K562 (cell line): ENCODE measurements around the gene DCST1. TPM values are rescaled to one million over a fixed set of nuclear protein-coding genes. Genes with fewer than 3 reads are reported as not detected.

ENCODE experiments used
- ATF1 ChIP-seq, 2 experiments: fragments of 450-650 bp in 1 of 2; IDR thresholded peaks; 2 replicates each; pipeline ENCODE4 v1.6.1; 2016; ENCODE audit warnings: missing compliant biosample characterization in 1 of 2, missing genetic modification characterization in 1 of 2
- ATF6 ChIP-seq: sonication (generic); formaldehyde crosslinking; IDR thresholded peaks from 2 replicates; pipeline ENCODE4 v1.4.0; 2020; ENCODE audit warnings: mild to moderate bottlenecking, missing genetic modification reagents
- ETV5 ChIP-seq: sonication (generic); formaldehyde crosslinking; IDR thresholded peaks from 2 replicates; pipeline ENCODE4 v1.4.0; 2020; ENCODE audit warnings: low read depth, mild to moderate bottlenecking, missing genetic modification reagents
- FOXM1 ChIP-seq, 2 experiments: fragments of 450-650 bp in 1 of 2; sonication (generic) in 1 of 2; formaldehyde crosslinking in 1 of 2; IDR thresholded peaks; 2 replicates each; pipeline versions ENCODE4 v1.6.1 to v1.9.0; 2017 to 2022; ENCODE audit warnings: low read depth in 2 of 2, mild to moderate bottlenecking in 2 of 2, missing genetic modification reagents in 1 of 2, moderate library complexity in 1 of 2
- FOXP1 ChIP-seq: sonication (generic); formaldehyde crosslinking; IDR thresholded peaks from 2 replicates; pipeline ENCODE4 v1.8.0; 2022; ENCODE audit warnings: mild to moderate bottlenecking, missing genetic modification reagents
- HBP1 ChIP-seq: fragments of 450-650 bp; formaldehyde crosslinking; IDR thresholded peaks from 2 replicates; pipeline ENCODE4 v1.4.0; 2022; ENCODE audit warnings: missing genetic modification characterization
- KLF16 ChIP-seq: IDR thresholded peaks from 2 replicates; pipeline ENCODE4 v1.6.1; 2016; ENCODE audit warnings: antibody characterized with exemption
- LCOR ChIP-seq: sonication (generic); formaldehyde crosslinking; IDR thresholded peaks from 2 replicates; pipeline ENCODE4 v1.8.0; 2022; ENCODE audit warnings: mild to moderate bottlenecking, missing genetic modification reagents
- MNT ChIP-seq, 2 experiments: fragments of 450-650 bp; conservative IDR thresholded peaks; 2 replicates each; pipeline ENCODE4 v1.6.1; 2017; ENCODE audit warnings: mild to moderate bottlenecking in 2 of 2, moderate library complexity in 2 of 2
- NCOR1 ChIP-seq: fragments of 450-650 bp; IDR thresholded peaks from 2 replicates; pipeline ENCODE4 v1.6.1; 2016; ENCODE audit warnings: mild to moderate bottlenecking, moderate library complexity
- OTX1 ChIP-seq: fragments of 450-650 bp; formaldehyde crosslinking; IDR thresholded peaks from 2 replicates; pipeline ENCODE4 v1.4.0; 2022; ENCODE audit warnings: mild to moderate bottlenecking
- PTTG1 ChIP-seq: fragments of 450-650 bp; IDR thresholded peaks from 2 replicates; pipeline ENCODE4 v1.6.1; 2016; ENCODE audit warnings: low read depth, mild to moderate bottlenecking, missing genetic modification characterization, missing compliant biosample characterization
- SMAD2 ChIP-seq: fragments of 150-350 bp; IDR thresholded peaks from 2 replicates; pipeline ENCODE4 v1.6.1; 2014; ENCODE audit warnings: low read depth, mild to moderate bottlenecking, low read length
- SPI1 ChIP-seq: IDR thresholded peaks from 2 replicates; pipeline ENCODE4 v1.6.1; 2011; ENCODE audit warnings: low read depth, low read length, control low read depth, borderline replicate concordance
- TRIM25 ChIP-seq: fragments of 450-650 bp; IDR thresholded peaks from 2 replicates; pipeline ENCODE4 v1.7.0; 2016; ENCODE audit warnings: borderline replicate concordance
- ZEB2 ChIP-seq: fragments of 450-650 bp; IDR thresholded peaks from 2 replicates; pipeline ENCODE4 v1.6.1; 2016
- ZNF253 ChIP-seq: fragments of 250-450 bp; sonication (Bioruptor Pico); conservative IDR thresholded peaks from 2 replicates; pipeline ENCODE4 v1.6.1; 2021; ENCODE audit warnings: mild to moderate bottlenecking
- ZNF512 ChIP-seq: IDR thresholded peaks from 2 replicates; pipeline ENCODE4 v1.6.1; 2016; ENCODE audit warnings: missing genetic modification characterization, missing compliant biosample characterization
- ZNF707 ChIP-seq: fragments of 250-450 bp; sonication (Bioruptor Pico); conservative IDR thresholded peaks from 2 replicates; pipeline ENCODE4 v1.8.0; 2022; ENCODE audit warnings: inconsistent platforms, mild to moderate bottlenecking, moderate library complexity
- polyA plus RNA-seq, 8 experiments: library from polyadenylated mRNA; depleted of rRNA in 4 of 8; stranded (reverse) in 5 of 8; unstranded in 3 of 8; fragments of >200 nt; fragmentation: Nextera tagmentation in 2 of 8; fragmentation: Illumina TruSeq in 1 of 8; extraction: Ambion mirVana in 2 of 8; extraction: Trizol in 1 of 8; gene quantifications; 2 replicates each; pipeline versions ENCODE4 v1.2.1 to v1.2.3, GENCODE V29; 2011 to 2014; ENCODE audit warnings: inconsistent platforms in 1 of 8, missing spikeins in 1 of 8
- total RNA-seq, 7 experiments: library from RNA; depleted of rRNA in 6 of 7; stranded (reverse); fragments of >200 nt in 6 of 7; fragmentation: Illumina TruSeq in 2 of 7; extraction: Trizol in 2 of 7; gene quantifications; 2 replicates each; pipeline versions ENCODE4 v1.2.1 to v1.2.3, GENCODE V29; 2011 to 2021; ENCODE audit warnings: low replicate concordance in 1 of 7

DCST1 gene
- total and polyA plus RNA-seq, 9 of the 15 experiments (the other 6 are each of a cell fraction or from before 2014, with no cell fraction given), result not detected

- TF ChIP-seq ZNF512 (tag) (no peak), ATF6 (CRISPR knock-in tag) (0 out of 2 replicates have a peak, but pooled peaks have one; percentile 31), FOXP1 (CRISPR knock-in tag) (peak; percentile 67; the same call in 1 of the 2 replicates), PTTG1 (tag) (no peak), KLF16 (no peak; the same call in 1 of the 2 replicates), NCOR1 (peak; percentile 81), LCOR (peak; percentile 63), ETV5 (peak; percentile 67; the same call in 1 of the 2 replicates), MNT (conservative IDR thresholded peaks at IDR 0.05) (peak; percentile 89 to 93), FOXM1 (IDR thresholded peaks at IDR 0.05; ENCODE audit: low read depth) (peak; percentile 95), FOXM1 (CRISPR knock-in tag; IDR thresholded peaks at IDR 0.05; ENCODE audit: low read depth) (no peak), OTX1 (CRISPR knock-in tag) (no peak), ZNF707 (CRISPR knock-in tag) (no peak), HBP1 (CRISPR knock-in tag) (peak; percentile 11; the same call in 1 of the 2 replicates), ATF1 (CRISPR knock-in tag; IDR thresholded peaks at IDR 0.05) (no peak), ATF1 (tag; IDR thresholded peaks at IDR 0.05) (peak; percentile 87), SMAD2 (no peak), SPI1 (no peak), TRIM25 (no peak), ZEB2 (peak; percentile 93), ZNF253 (CRISPR knock-in tag) (no peak)
Measured at GRCh38 chr1:155000726-155001424, 32.7 kb upstream of the DCST1 start (continued).
